OCI-LY1 (cell line): ENCODE results near the gene PFN3.
A peak's percentile ranks its signal among the peaks of the same experiment; 100 is the strongest.

Experiments
- H2AFZ ChIP-seq: fragments of 200-600 bp; sonication (generic), shearing (Covaris generic); 2 replicates; pipeline ENCODE4 v1.6.0; 2014; ENCODE audit warnings: antibody characterized with exemption, mild to moderate bottlenecking, low read length
- H3F3A ChIP-seq: fragments of 200-600 bp; sonication (generic), shearing (Covaris generic); 2 replicates; pipeline ENCODE4 v1.6.0; 2014; ENCODE audit warnings: mild to moderate bottlenecking, antibody characterized with exemption, low read length, moderate library complexity; ENCODE audit not compliant: insufficient read depth
- H3K27ac ChIP-seq: fragments of 200-600 bp; sonication (generic); 2 replicates; pipeline ENCODE4 v1.5.1; 2014; ENCODE audit warnings: low read length, mixed run types, mild to moderate bottlenecking, low read depth; ENCODE audit not compliant: poor library complexity, severe bottlenecking
- H3K27me3 ChIP-seq: fragments of 200-600 bp; sonication (generic); 2 replicates; pipeline ENCODE4 v1.6.0; 2014; ENCODE audit warnings: antibody characterized with exemption, mild to moderate bottlenecking, low read length, moderate library complexity; ENCODE audit not compliant: insufficient read depth
- H3K36me3 ChIP-seq: fragments of 200-600 bp; sonication (generic); 2 replicates; pipeline ENCODE4 v1.6.1; 2014; ENCODE audit warnings: mild to moderate bottlenecking, antibody characterized with exemption, low read length, moderate library complexity, mixed read lengths; ENCODE audit not compliant: insufficient read depth
- H3K4me1 ChIP-seq: fragments of 200-600 bp; sonication (generic); 2 replicates; pipeline ENCODE4 v1.5.1; 2014; ENCODE audit warnings: mild to moderate bottlenecking, low read length, moderate library complexity; ENCODE audit not compliant: insufficient read depth, severe bottlenecking
- H3K4me2 ChIP-seq: fragments of 200-600 bp; sonication (generic), shearing (Covaris generic); 2 replicates; pipeline ENCODE4 v1.6.1; 2014; ENCODE audit warnings: low read length
- H3K4me3 ChIP-seq: fragments of 200-600 bp; sonication (generic); 2 replicates; pipeline ENCODE4 v1.5.1; 2014; ENCODE audit warnings: low read length, low read depth, mild to moderate bottlenecking, mixed read lengths; ENCODE audit not compliant: poor library complexity, severe bottlenecking
- H3K79me2 ChIP-seq: fragments of 200-600 bp; shearing (Covaris generic); 2 replicates; pipeline ENCODE4 v1.6.1; 2016; ENCODE audit warnings: mixed run types, low read length, mixed read lengths; ENCODE audit not compliant: insufficient read depth
- H3K9ac ChIP-seq: fragments of 200-600 bp; sonication (generic), shearing (Covaris generic); 2 replicates; pipeline ENCODE4 v1.6.1; 2014; ENCODE audit warnings: mild to moderate bottlenecking, low read length, mixed read lengths
- H3K9me2 ChIP-seq: fragments of 200-600 bp; sonication (generic), shearing (Covaris generic); 2 replicates; pipeline ENCODE4 v1.6.1; 2014; ENCODE audit warnings: low read depth, mild to moderate bottlenecking, low read length, mixed read lengths
- H3K9me3 ChIP-seq: fragments of 200-600 bp; shearing (Covaris generic); 2 replicates; pipeline ENCODE4 v1.6.1; 2014; ENCODE audit warnings: low read length, mixed read lengths
- H4K20me1 ChIP-seq: fragments of 200-600 bp; sonication (generic), shearing (Covaris generic); 2 replicates; pipeline ENCODE4 v1.6.0; 2016; ENCODE audit warnings: mild to moderate bottlenecking, low read length; ENCODE audit not compliant: insufficient read depth
- EZH2 ChIP-seq: fragments of 200-600 bp; sonication (generic), shearing (Covaris generic); IDR thresholded peaks from 2 replicates; pipeline ENCODE4 v1.8.0; 2017; ENCODE audit warnings: borderline replicate concordance, mixed run types, mild to moderate bottlenecking, antibody characterized with exemption, low read length, moderate library complexity, mixed read lengths
- TF ChIP-seq, protein P1 (sequence below): fragments of 200-600 bp; sonication (generic), shearing (Covaris generic); IDR thresholded peaks from 2 replicates; pipeline ENCODE4 v1.5.1; 2017; ENCODE audit warnings: mild to moderate bottlenecking, antibody characterized with exemption, low read length, moderate library complexity, mixed read lengths

Gene PFN3

DNA sequence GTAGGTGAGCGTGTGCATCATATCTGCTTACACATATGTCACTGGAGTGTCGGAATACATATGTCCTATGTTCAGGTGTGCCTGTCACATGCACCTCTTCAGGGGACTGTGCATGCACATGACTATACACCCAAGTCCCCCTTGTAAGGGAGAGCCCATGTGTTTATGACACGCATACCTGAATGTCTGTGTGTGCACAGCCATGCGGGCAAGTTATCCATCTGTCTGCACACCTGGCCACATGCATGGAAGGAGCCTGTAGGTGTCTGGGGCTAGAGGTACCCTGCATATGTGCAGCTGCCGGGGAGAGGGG, 43.4 kb downstream of the PFN3 start:
- Histone ChIP-seq H3K9me2 (no peaks in the 10 kb centered on the region), H2AFZ (peak overlapping the region; percentile 72; the same call in 1 of the 2 replicates), H4K20me1 (no peaks in the 10 kb centered on the region), H3K4me3 (peak overlapping the region; percentile 70), H3K4me2 (peak overlapping the region; percentile 81), H3K79me2 (no peaks in the 10 kb centered on the region), H3K36me3 (no peaks in the 10 kb centered on the region), H3K27me3 (no peaks in the 10 kb centered on the region), H3K4me1 (peaks cover 58% of the 10 kb centered on the region), H3K9ac (peak overlapping the region; percentile 55; the same call in 1 of the 2 replicates), H3F3A (no peaks in the 10 kb centered on the region), H3K27ac (peak overlapping the region; percentile 84), H3K9me3 (no peaks in the 10 kb centered on the region)
- no peak for TF ChIP-seq EZH2
- TF ChIP-seq, protein P1, sequence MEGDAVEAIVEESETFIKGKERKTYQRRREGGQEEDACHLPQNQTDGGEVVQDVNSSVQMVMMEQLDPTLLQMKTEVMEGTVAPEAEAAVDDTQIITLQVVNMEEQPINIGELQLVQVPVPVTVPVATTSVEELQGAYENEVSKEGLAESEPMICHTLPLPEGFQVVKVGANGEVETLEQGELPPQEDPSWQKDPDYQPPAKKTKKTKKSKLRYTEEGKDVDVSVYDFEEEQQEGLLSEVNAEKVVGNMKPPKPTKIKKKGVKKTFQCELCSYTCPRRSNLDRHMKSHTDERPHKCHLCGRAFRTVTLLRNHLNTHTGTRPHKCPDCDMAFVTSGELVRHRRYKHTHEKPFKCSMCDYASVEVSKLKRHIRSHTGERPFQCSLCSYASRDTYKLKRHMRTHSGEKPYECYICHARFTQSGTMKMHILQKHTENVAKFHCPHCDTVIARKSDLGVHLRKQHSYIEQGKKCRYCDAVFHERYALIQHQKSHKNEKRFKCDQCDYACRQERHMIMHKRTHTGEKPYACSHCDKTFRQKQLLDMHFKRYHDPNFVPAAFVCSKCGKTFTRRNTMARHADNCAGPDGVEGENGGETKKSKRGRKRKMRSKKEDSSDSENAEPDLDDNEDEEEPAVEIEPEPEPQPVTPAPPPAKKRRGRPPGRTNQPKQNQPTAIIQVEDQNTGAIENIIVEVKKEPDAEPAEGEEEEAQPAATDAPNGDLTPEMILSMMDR: no peak

DNA sequence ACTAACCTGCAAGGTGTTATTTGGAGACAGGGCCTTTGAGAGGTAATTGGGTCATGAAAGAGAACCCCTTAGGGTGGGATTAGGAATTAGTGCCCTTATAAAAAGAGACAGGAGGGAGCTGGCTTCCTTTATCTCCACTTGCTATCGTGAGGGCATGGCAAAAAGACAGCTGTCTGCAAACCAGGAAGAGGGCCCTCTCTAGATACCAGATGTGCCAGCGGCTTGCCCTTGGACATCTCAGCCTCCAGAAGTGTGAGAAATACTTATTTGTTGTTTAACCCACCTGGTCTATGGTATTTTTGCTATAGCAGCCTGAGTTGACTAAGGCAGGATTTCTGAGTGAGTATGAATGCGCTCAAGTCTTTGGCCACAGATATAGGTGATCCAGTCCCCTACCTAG, 43.7 kb downstream of the PFN3 start:
- Histone ChIP-seq H2AFZ (peak overlapping the region; percentile 72; the same call in 1 of the 2 replicates), H3K27me3 (no peaks in the 10 kb centered on the region), H3K36me3 (no peaks in the 10 kb centered on the region), H3K4me2 (peak overlapping the region; percentile 81), H3K27ac (peak overlapping the region; percentile 84), H3K4me1 (peaks cover 57% of the 10 kb centered on the region), H3F3A (no peaks in the 10 kb centered on the region), H4K20me1 (no peaks in the 10 kb centered on the region), H3K4me3 (peak overlapping the region; percentile 70), H3K79me2 (no peaks in the 10 kb centered on the region), H3K9me2 (no peaks in the 10 kb centered on the region), H3K9me3 (no peaks in the 10 kb centered on the region), H3K9ac (peak overlapping the region; percentile 55; the same call in 1 of the 2 replicates)
- TF ChIP-seq, protein P1: no peak
- no peak for TF ChIP-seq EZH2

DNA sequence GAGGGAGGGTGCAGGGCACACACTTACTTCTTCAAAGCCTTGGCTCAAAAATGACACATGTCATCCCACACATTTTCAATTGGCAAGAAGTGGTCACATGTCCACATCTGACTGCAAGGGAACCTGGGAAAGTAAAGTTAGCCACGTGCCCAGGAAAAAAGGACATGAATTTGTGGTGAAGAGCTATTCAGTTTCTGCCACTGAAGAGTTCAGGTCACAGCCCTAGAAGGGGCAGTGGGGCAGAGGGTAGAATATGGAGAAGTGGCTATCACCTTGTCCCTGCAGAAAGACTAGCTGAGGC, 44.6 kb downstream of the PFN3 start:
- Histone ChIP-seq H3K79me2 (peaks cover 5% of the 10 kb centered on the region), H3K9ac (no peak overlapping the region), H4K20me1 (no peaks in the 10 kb centered on the region), H3K9me3 (no peaks in the 10 kb centered on the region), H3K36me3 (no peaks in the 10 kb centered on the region), H3K4me2 (no peak overlapping the region), H3K4me1 (peaks cover 50% of the 10 kb centered on the region), H3K27me3 (no peaks in the 10 kb centered on the region), H3F3A (no peaks in the 10 kb centered on the region), H3K4me3 (no peak overlapping the region), H3K27ac (peak overlapping the region; percentile 84), H2AFZ (no peak overlapping the region), H3K9me2 (no peaks in the 10 kb centered on the region)
- no peak for TF ChIP-seq EZH2
- TF ChIP-seq, protein P1: no peak
